CD1c-positive myeloid dendritic cell (primary cell): Measurements from ENCODE around the gene MSMB.
"Not testable (repeated sequence)": the region's sequence is repeated elsewhere in the genome, so short reads cannot be mapped to it uniquely, and the experiment has no call there.

Experiments used
- DNase-seq: peaks from one replicate; pipeline ENCODE4 v3.0.0-alpha.2; 2016; ENCODE audit errors: extremely low spot score

MSMB gene, protein sequence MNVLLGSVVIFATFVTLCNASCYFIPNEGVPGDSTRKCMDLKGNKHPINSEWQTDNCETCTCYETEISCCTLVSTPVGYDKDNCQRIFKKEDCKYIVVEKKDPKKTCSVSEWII

DNA sequence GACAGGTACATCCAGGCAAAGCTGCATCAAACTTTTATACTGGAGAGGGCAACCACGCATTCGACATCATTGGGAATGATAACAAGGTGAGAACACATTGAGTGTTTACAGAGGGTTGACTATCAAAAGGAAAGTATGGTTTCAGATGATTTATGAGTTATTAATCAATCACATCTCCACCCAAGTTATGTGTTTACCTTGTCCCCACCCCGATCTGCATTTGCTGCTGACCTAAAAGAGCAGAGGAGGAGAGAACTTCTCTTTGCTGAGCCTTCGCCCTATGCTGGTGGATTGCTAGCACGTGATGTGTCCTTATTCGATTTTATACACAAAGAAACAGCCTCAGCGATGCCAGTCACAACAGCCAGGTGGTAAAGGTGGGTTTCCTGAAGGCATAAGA is at the start of gene MSMB:
TSS of gene MSMB (minus strand) at position 9 of the 400 bp plus-strand sequence. CDS start 32 bp downstream, outside the sequence.
- no peak for DNase-seq

DNA sequence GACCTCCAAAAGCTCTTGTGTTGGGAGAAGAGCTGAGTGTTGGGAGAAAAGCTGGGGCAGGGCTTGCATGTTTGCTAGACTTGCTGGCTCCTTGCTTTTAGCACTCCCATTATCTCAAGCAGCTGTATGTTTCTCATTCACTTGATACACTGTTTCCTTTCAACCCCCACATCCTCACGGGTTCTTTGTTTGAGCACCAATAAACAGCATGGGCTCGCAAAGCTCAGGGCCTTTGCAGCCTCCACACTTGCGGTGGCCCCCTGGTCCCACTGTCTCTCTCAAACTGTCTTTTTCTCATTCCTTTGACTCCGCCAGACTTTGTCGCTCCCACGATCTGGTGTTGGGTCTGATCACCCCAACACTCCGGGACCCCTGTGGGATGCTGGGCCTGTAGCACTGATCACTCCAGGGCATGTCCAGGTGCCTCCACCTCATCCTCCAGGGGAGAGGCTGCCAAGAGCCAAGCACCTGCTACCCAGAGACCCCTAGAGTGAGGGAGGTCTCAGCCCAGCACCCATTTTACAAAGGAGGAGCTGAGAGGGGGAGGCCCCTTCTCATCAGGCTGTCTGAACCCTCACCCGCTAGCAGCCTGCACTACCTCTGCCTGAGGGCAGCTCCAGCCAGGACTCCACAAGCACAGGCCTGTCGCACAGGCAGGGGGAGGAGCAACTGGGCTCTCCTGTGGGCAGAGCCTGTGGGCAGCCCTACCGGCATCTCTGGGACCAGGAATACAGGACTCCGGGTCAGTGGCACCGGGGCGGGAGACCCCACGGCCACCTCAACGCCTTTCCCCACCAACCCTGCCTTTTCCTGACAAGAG is 49.1 kb upstream of the MSMB start:
- no peak for DNase-seq

DNA sequence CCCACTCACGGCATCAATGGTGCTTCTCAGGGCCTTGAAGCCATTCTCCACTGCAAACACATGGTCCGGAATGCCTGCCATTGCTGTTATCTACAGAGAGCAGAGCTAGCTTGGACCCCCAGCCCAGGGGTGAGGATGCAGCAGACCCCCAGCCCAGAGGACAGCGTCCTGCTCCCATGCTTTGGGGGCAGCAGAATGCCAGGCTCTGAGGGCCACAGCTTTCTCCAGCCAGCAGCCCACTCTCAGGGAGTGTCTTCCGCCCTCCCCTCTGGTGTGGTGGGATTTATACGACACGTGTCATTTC is 48.1 kb upstream of the MSMB start:
- no peak for DNase-seq

DNA sequence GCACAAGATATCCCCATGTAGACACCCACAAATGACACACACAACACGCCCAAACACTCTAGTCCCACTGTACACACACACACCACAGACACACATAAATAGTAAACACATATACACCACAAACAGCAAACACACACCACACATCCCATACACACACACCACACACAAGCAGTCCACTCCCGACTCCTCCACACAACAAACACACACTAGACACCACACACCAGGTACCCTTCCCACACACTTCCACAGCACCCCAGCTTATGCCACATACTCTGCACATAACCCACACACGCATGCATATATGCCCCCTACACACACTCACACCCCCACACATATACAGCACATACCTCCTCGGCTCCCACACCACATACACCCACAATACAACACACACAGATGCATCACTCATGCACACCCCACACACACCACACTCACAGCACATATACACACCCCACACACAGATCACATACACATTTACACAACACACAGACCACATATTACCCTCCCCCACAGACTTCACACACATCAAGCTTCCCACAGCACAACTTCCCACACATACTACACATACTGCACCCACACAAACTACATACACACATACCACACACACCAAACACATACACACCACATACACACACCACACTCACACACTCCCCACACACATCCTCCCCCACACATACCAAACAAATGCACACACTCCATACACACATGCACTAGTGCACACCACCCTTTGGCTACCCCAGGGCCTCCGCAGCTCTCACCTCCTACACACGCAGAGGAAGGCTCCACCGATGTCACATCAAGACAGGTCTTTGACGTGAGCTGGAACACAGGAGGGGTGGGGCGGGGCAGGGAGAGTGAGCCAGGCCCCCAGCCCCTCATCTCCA is 47.5 kb upstream of the MSMB start:
- not testable (repeated sequence) for DNase-seq

DNA sequence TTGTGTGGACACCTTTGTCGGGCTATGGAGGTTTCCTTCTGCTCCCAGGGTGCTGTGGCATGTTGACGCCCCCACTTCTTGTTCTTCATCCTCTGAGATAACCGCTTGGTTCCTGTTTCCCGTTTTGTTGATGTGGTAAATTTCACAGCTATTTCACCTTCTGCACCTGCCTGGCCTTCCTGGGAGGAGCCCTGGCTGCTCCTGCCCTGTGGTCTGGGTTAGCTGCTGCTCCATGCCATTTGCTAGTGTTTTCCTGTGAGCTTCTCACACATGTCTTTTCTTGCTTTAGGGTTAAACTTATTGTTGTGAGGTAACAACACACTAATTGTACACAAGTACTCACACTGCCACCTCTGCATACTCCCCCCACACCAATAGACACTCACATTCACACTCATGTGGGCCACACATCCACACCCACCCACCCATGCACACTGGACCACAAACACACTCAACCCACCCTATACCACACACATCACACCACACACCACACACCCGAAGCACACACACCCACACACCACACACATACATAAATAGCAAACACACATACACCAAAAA is 46.5 kb upstream of the MSMB start:
- DNase-seq, result peak; percentile 60

DNA sequence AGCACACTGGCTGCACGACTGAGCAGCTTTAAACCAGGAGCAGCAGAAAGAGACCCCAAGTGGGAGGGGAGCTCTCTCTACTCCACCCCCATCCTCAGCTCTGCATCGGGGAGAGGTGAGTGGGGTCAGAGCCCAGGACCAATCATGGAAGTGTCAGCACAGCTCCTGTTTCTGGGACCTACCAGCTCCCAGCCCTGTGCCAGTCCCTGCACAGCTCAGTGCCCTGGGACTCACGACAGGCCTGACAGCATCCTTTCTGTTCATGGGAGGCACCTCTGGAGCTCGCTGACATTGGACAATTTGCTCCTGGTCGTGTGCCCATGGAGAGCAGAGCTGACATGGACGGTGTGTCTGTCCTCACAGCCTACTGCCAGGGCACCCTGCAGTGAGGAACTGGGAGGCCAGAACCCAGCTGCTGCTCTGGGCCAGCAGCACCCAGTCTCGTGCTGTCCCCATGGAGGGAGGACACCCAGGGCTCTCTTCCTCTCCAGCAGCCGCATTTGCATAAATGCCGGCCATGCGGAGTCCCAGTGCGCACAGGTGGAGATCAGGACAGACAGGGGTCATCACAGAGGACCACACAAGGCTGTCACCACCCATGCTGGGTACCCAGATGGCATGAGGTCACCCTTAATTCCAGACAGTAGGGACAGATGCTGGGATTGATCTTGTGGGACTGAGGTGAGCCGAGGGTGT is 45.9 kb upstream of the MSMB start:
- DNase-seq, result peak; percentile 36

DNA sequence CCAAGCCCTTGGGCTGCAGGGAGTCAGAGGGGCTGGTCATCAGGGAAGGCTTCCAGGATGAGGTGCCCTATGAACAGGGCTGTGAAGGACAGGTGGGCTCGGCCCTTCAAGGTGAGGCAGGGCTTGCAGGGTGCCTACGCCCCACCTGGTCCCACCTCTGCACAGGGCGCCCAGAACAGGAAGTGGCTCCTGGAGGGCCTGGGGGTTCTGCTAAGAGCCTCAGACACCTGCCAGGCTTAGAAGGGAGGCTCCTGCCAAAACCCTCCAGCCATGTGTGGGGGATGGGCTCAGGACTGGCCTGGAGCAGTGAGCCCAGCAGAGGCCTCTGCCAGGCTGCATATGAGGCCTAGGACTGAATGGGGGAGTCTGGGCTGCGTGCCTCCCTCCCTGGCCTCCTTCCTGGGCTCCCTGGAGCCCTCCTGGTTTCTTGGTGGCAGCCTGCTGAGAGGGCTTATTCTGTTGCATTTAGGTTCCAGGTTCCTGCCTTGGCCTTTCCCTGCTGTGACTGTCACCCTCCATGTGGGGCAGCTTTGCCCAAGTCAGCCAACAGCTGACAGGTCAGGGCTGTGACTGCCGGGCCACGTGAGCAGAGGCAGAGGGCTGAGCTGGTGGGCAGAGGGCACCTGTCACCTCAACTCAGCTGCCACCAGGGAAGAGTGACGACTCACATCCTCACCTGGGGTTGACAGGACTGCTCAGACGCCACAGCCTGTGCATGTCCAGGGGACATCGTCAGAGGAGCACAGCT is 45.2 kb upstream of the MSMB start:
- no peak for DNase-seq

DNA sequence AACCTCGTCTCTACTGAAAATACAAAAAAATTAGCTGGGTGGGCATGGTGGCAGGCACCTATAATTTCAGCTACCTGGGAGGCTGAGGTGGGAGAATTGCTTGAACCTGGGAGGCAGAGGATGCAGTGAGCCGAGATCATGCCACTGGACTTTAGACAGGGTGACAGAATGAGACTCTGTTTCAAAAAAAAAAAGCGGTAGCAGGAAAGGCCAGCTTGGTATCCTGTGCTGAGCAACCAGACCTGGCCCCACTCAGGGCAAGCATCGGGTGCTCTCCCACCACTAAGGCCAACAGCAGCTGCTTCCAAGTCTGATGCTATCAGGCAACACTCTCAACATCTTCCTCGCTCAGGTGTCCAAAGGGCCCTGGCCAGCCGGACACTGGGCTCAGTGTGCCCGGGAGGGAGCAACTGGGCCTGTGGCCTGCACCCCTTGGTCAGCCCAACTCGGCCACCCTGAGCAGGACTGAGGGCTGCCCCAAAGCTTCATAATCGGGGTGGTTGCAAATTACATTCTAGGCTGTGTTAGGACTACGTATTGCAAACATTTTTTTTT is 44.3 kb upstream of the MSMB start:
- no peak for DNase-seq

DNA sequence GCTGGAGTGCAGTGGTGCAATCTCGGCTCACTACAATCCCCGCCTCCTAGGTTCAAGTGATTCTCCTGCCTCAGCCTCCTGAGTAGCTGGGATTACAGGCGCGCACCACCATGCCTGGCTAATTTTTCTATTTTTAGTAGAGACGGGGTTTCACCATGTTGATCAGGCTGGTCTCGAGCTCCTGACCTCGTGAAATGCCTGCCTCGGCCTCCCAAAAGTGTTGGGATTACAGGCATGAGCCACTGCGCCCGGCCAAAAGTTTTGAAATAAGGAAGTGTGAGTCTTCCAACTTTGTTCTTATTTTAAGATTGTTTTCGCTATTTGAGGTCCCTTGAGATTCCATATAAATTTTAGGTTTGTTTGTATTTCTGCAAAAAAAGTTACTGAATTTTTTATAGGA is 41.3 kb upstream of the MSMB start:
- not testable (repeated sequence) for DNase-seq

DNA sequence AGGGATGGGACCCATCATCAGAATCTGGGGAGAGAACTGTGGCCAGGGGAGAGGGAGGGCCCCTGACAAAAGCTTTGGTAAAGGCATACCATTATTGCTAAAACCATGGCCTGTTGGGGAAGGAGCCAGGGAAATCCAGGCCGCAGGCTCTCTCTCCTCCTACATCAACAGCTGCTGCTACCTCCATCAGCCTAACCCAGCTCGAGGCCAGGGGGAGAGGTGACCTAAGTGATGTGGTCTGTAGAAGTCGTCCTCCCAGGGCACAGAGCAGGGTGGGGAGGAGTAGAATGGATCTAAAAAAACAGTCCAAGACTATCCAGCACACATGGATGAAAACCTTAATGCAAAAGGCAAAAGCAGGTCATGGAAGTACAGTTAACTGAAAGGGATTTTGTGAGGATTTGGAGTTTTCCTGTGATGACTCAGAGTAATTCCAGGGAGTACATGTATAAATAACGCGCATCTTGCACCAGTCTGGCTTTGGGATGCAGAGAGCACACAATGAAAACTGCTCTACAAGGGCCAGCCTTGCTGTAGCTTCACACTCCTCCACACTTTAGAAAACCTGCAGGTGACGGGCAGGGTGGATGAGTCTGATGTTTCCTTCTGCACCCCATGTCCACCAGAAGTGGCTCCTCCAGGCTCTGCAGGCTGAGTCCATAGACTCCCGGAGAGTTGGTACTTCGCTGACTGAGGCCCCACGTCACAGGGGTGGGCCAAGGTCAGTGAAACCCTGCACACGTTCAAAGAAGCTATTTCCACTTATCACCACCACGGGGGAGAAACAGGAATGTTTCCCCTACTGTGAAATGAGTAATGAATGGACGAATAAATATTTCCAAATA is 38.5 kb upstream of the MSMB start:
- no peak for DNase-seq

DNA sequence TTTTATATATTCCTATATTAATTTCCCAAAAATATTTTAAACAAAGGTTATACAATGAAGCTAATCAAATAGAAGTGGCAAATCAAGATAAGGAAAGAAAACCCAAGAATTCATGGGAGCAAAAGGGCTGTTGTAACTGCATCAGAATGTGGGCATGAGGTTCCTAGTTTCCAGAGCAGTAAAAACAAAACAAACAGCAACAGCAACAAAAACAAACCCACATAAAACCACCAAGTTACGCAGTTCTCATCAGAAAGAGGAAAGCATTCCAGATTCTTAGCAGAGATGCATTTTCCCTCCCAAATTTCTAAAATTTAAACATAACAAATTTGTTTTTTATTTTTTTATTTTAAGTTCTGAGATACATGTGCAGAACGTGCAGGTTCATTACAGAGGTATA is 34.8 kb upstream of the MSMB start:
- DNase-seq, result peak; percentile 86

DNA sequence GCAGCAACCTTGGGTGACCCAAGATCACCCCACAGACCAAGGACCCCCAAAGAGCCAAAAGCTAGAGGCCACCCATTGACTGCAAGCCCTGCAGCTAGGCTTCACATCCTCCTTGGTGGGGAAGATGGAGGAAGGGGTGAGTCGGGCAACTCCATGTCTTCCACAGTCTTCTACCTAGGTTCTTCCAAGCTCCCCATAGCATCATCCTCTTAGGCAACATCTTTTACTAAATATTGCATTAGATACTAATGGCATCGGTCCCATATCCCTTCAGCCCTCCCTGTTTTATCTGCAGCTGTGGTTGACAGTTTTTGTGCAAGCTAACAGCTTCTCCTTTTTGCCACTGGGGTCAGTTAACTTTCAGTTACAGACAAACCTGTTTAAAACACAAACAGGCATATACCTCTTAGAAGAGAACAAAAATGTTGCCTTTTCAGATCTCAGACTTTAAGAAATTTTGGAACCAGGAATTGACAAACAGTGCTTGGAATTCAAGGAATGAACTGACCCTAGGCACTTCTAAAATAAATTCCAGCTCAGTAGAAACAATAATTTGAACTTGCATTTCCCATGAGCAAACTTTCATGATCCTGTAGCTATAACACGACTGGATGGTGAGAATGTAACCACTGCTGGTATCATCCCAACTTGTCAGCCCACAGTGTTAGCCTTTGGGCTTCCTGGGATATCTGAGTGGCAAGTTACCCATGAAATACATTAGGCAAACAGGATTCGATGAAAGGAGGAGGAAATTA is 33.9 kb upstream of the MSMB start:
- peak; percentile 74 for DNase-seq

DNA sequence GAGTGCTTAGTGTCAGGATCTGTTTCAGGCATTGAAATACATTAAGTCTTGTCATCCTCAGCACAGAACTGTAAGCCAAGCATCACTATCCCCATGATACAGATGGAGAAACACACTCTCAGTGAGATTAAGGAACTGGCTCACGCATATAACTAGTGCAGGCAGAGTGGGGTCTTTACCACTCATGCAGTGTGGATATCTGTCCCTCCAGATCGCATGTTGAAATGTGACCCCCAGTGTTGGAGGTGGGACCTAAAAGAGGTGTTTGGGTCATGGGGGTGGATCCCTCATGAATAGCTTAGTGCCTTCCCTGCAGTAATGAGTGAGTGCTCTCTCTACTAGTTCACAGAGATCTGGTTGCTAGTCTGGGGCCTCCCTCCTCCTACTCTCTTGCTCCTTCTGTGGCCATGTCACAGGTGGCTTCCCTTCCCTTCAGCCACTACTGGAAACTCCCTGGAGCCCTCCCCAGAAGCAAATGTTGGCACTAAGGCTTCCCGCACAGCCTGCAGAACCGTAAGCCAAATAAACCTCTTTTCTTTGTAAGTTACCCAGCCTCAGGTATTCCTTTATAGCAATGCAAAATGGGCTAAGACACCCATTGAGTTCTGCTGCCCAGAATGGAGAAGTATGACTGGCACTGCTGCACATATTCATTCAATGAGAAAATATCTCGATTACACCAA is 31.8 kb upstream of the MSMB start:
- DNase-seq, result peak; percentile 42

DNA sequence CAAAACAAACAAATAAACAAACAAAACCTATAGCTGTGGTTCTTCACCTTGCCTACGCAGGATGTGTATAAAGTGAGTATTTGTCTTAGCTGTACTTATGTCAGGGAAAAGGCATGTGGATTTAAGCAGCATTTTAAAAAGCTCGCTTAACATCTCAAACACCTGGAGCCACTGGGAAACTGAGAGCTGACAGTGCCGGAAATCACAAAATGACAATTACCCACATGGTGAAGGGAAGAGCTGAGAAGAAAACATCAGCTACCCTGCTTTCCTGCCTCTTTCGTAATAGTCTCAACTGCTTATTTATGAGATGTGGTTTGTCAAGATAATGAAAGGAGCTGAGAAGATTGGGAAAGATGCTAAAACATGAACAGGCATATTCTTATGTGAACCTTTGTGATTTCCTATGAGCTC is 31.1 kb upstream of the MSMB start:
- DNase-seq, result peak; percentile 41

DNA sequence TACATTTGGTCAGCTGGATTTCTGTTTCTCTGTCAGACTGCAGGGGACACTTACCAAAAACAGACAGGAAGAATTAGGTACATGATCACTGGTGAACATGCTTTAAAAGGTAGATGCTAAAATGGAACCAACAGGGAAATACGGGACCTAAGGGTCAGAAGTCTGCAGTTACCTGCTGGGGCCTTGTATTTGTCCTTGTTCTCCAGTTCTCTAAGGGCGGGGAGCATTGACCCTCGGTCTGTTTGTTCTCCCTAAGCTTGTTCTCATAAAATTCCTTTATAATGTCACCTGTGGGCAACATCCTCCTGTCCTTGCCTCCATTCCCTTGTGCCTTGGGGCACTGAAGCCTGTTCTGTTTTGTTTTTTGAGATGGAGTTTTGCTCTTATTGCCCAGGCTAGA is 29.8 kb upstream of the MSMB start:
- DNase-seq, result no peak

DNA sequence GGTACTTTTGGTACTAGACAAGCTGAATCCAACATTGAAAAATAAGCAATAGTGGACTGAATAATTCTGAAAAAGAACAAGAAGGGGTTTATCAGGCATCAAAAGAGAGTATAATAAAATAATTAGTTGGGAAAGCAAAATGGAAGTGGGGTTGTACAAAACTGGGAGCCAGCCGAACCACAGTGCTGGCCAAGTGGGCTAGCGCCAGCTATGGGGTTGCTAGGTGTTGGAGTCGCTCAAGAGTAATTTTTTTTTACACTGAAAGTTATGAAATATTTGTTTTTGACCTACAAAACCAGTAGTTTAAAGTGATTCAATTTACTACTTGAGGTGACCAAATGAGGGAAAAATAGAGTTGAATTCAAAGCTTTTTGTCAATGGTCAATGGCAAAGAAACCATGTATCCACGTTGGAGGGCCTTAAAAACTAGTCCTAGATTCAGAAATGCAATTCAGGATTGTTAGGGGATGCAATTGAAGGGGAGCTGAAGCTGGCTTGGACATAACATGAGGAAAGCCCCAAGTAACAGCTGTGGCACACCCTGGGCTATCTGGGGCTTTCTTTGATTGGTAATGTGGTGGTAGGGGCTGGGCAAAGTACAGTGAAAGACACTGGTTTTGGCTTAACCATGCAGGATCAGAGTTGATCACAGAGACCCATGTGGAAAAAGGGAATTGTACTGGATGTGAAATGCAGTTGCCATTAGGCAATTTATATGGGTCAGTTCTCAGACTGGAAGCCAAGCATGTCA is 28.3 kb upstream of the MSMB start:
- no peak for DNase-seq

DNA sequence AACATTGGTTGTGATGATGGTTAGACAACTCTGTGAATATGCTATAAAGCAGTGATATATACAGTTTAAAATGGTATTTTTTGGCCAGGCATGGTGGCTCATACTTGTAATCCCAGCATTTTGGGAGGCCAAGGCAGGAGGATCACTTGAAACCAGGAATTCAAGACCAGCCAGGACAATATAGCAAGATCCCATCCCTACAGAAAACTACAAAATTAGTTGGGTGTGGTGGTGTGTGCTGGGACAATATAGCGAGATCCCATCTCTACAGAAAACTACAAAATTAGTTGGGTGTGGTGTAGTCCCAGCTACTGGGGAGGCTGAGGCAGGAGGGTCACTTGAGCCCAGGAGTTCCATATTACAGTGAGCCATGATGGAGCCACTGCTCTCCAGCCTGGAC is 27.5 kb upstream of the MSMB start:
- no peak for DNase-seq

DNA sequence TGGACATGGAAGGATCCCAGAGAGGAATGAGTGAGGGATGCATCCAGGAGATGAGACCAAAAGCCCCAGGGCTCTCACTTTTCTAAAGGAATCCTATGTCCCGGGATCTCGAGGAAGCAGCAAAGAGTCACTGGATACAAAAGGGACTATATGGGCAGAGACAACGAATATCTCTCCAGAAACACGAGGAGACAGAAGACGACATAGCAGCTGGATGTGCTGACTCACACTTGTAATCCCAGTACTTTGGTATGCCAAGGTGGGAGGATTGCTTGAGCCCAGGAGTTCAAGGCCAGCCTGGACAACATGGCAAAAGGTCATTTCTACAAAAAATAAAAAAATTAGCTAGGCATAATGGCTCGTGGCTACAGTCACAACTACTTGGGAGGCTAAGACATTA is 24.7 kb upstream of the MSMB start:
- DNase-seq, result no peak
